Right lobe of liver (tissue), 4 donors: Measurements from ENCODE around the gene MIER2.

Experiments used
- CTCF ChIP-seq, 4 donors: fragments of 200-600 bp in 3 of 4; fragments of 450-650 bp in 1 of 4; IDR thresholded peaks; one replicate each; pipeline versions ENCODE4 v1.5.1 to v1.8.0; 2016 to 2022; ENCODE audit warnings: antibody characterized with exemption in 4 of 4, mild to moderate bottlenecking in 2 of 4
- POLR2A ChIP-seq: fragments of 450-650 bp; IDR thresholded peaks from one replicate; pipeline ENCODE4 v1.6.1; 2017; ENCODE audit warnings: antibody characterized with exemption, mild to moderate bottlenecking
- donor health status: DM: no; HTN: no; CAD: no.
- donor health status: DM: no; HTN: no; CAD: no.
- donor health status: DM: no; HTN: yes; CAD: no.

GRCh38 chr19:376111-376470 lies 31.5 kb upstream of the MIER2 start:
- TF ChIP-seq POLR2A (no peak), CTCF (IDR thresholded peaks at IDR 0.05) (no peak)
